Epithelial cell of esophagus (primary cell): ENCODE data around the gene BSPRY.
A peak's percentile ranks its signal among the peaks of the same experiment; 100 is the strongest.
"Not testable (repeated sequence)": the region's sequence is repeated elsewhere in the genome, so short reads cannot be mapped to it uniquely, and the experiment has no call there.

Source experiments
- DNase-seq: peaks from one replicate; pipeline ENCODE4 v3.0.0; 2010; ENCODE audit warnings: low read depth
- H3K4me3 ChIP-seq: 2 replicates; pipeline ENCODE4 v1.5.1; 2011; ENCODE audit warnings: mild to moderate bottlenecking, low read length, control low read depth
- CTCF ChIP-seq: IDR thresholded peaks from 2 replicates; pipeline ENCODE4 v1.5.1; 2011; ENCODE audit warnings: low read depth, mild to moderate bottlenecking, low read length, control low read depth, inconsistent platforms; ENCODE audit not compliant: insufficient read depth; ENCODE audit errors: missing control alignments

The BSPRY gene

GRCh38 chr9:113360242-113360842 is 11.0 kb downstream of the BSPRY start:
- TF ChIP-seq CTCF: no peak
- H3K4me3 ChIP-seq: no peak overlapping the region
- DNase-seq: no peak

- no peak for DNase-seq
- no peak for TF ChIP-seq CTCF
- H3K4me3 ChIP-seq: no peak overlapping the region
Observed at GRCh38 chr9:113361304-113362018, 12.1 kb downstream of the BSPRY start.

GRCh38 chr9:113363336-113363735 is 14.0 kb downstream of the BSPRY start:
- no peak overlapping the region for H3K4me3 ChIP-seq
- no peak for DNase-seq
- no peak for TF ChIP-seq CTCF

- no peak overlapping the region for H3K4me3 ChIP-seq
- TF ChIP-seq CTCF: no peak
- no peak for DNase-seq
Observed at GRCh38 chr9:113364951-113365350, 15.6 kb downstream of the BSPRY start.

- not testable (repeated sequence) for H3K4me3 ChIP-seq
- DNase-seq: peak; percentile 37
Observed at GRCh38 chr9:113365652-113366051, 16.3 kb downstream of the BSPRY start.

- no peak for DNase-seq
- no peak for TF ChIP-seq CTCF
- no peak overlapping the region for H3K4me3 ChIP-seq
Observed at GRCh38 chr9:113368348-113368981, 19.1 kb downstream of the BSPRY start.

GRCh38 chr9:113368982-113369854 is 19.9 kb downstream of the BSPRY start:
- TF ChIP-seq CTCF: no peak
- no peak for DNase-seq
- no peak overlapping the region for H3K4me3 ChIP-seq
